NCI-H69 (cell line): ENCODE results near the gene CLHC1.
A peak's percentile ranks its signal among the peaks of the same experiment; 100 is the strongest.

ENCODE experiments used
- DNase-seq: peaks from one replicate; lab custom pipeline; 2025; lab: John Stamatoyannopoulos, UW

CLHC1 gene

DNA sequence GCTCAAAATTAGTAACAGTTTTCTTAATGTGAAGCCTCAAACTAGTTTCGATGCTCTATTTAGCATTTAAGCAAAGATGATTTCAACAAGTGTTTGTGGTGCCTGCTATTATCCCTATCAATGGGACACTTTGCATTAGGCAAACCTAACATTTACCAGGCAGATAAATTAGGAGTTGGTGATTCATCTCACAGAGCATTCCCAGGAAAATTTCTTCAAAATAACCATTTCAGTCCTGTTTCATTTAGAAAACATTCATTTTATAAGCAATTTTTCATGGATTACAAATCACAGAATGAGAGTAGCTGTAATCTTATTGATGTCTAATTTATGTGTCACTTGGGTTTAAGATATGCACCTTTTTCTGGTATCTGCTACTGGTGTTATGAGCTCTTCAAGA lies 62.7 kb downstream of the CLHC1 start:
- no peak for DNase-seq

GRCh38 chr2:55168221-55169154 lies 63.6 kb downstream of the CLHC1 start:
- DNase-seq, result peak; percentile 66

GRCh38 chr2:55165626-55166025 lies 66.5 kb downstream of the CLHC1 start:
- no peak for DNase-seq

GRCh38 chr2:55164534-55165480 lies 67.3 kb downstream of the CLHC1 start:
- DNase-seq, result no peak

DNA sequence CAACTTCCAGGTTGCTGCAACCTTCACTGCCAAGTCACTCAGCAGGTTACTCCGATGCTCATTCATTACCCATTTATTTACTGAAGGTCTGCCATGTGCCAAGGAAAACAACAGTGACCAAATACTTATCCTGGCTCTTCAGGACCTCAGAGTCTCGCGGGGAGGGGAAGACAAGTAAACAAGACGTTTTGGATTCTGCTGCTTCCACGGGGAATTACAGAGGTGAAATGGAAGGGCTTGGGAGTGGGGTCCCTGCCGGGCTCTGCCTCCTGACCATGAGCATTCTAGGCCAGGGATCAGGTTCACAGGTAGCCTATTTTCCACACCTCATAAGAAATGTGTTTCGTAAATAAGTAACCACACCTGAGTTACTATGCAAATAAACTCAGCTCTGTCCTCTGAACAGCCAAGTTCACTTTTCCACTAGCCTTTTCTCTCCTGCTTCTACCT lies 68.1 kb downstream of the CLHC1 start:
- peak; percentile 69 for DNase-seq

GRCh38 chr2:55163274-55163721 lies 68.8 kb downstream of the CLHC1 start:
- DNase-seq, result no peak

GRCh38 chr2:55162284-55163006 lies 69.6 kb downstream of the CLHC1 start:
- no peak for DNase-seq

DNA sequence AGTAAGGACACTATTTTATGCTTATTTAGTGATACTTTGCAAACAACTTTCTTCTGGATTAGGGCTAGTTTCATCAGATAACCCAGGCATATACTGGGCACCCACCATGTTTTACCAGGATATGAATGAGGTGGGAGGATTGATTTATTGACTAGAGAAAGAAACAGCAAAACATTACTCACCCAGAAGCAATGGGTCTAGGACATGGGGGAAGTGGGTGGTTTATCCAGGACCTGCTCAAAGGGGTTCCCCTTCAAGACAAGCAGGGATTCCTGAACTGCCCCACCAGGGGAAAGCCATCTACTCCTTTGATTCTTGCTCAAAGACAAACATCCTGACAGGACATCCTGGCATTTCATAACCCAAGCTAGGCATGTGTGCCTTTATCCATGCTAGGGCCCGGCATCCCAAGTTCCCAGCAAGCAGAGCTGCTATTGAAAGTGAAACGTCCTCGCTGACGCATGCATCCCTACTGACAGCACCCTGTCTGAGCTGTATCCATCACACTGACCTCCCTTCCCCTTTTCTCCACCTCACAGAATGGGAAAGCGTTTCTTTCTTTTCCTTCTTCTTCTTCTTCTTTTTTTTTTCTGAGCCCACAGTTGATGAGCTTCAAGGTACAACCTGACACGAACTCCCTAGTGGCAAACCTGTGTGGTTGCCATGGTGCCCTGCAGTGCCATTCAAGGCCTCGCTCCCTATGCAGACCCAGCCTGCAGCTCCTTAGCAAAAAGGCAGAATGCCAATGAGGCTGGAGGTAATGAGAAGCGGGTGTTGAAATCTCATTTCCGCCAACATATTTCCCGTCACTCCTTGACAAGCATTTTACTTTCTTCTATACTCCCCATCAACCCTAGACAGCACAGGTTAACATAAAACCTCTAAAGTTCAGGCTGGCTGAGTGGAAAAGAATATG lies 70.5 kb downstream of the CLHC1 start:
- DNase-seq, result peak; percentile 25

DNA sequence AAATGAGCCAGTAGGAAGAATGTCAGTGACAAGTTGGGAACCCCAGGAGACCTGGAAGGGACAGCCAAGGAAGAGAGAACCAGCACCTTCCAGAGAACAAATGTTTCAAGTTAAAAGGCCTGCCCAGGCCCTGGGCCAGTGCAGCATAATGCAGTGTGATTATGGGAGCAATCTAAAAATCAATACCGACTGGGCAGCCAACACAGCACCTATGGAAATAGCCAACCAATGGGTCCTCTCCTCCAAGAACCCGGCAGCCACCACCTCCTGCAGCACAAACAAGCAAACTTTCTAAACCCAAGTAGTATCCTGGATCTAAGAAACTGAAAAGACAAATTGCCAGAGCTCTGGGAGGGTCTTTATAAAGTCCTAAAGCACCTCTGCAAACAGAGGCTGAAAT lies 71.7 kb downstream of the CLHC1 start:
- DNase-seq, result no peak

- no peak for DNase-seq
Observed at GRCh38 chr2:55159752-55160151, 72.3 kb downstream of the CLHC1 start.

DNA sequence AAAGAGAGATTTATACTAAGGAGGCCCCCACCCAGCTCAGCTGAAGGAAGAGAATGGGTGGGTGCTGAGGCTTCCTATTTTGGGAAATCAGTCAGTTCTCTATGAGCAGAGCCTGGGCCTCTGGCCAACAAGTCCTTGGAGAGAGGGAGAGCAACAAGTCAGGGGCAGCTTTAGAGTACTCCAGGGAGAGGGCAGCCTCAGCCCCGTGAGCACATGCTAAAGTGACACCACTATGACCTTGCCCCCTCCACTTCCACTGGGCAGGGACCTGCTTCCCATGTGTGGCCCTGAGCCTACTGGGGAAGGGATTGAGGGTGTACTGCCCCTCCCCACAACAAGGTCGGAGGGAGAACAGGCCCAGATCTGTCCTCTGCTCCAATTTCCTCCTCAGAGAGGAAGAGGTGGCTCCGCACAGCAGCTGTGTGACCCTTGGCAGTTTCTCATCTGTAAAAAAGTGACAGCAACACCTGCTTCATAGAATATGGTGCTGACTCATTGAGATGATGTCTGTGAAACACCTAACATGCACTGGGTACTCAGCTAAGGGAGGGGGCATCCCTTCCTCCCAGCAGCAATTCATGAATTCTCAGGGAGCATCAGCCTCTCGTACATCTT lies 72.9 kb downstream of the CLHC1 start:
- DNase-seq, result peak; percentile 87

GRCh38 chr2:55158111-55158814 lies 73.8 kb downstream of the CLHC1 start:
- no peak for DNase-seq

DNA sequence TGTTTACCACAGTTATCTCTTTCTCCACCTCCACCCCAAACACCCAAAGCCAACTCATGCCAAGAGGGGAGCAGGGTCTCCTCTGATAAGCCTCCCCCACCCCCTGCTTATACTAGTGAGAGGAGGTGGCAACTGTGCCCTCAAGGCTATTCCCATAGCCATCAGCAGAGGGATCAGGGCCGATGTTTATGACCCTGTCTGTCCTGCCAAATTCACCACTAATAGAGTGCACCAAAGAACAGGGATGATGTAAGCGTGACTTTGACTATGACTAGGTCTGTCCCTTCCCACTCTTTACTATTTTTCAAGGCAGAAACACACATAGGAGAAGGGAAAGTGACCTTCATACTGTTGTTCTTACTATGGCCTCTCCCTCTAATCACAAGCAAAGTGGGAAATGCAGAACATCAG lies 74.6 kb downstream of the CLHC1 start:
- peak; percentile 14 for DNase-seq

GRCh38 chr2:55156984-55157383 lies 75.1 kb downstream of the CLHC1 start:
- DNase-seq, result no peak

DNA sequence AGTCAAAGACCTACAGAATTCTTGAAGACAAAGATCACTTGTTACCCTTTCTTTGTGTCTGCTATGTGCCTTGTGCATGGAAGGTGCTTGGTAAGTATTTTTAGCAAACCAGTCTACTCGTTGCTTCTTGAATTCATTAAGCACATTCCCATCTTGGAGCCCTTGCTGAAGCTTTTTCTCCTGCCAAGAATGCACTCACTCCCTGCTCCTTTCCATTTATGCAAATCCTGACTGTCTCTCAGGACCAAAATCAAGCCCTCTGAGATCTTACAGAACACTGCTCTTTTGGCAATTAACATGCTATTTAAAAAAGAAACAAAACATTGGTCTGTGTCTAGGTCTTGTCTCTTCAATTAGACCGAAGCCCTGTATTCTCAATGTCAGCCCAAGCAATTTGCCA lies 75.8 kb downstream of the CLHC1 start:
- no peak for DNase-seq

DNA sequence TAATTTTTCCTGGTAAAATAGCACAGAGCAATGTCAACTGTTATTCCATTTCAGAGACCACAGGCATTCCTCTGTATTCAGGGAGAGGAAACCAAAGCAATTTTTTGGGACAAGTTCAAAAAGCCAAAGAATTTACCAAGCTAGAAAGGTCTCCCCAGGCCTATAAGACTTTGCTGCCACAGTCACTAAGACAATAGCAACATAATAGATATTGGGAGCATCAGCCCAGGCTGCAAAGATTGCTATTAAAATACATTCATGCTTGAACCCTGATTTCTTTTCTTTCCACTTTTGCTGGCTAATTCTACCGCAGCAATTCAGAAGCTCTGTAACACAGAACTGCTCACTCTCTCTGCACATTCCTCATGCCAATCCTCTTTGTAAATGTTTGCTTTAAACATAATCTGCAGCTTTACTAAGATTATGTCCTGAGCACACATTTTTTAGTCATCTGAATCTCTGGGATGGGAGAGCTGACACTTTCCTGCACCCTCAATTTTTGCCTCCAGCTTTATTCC lies 76.3 kb downstream of the CLHC1 start:
- DNase-seq, result no peak

- DNase-seq, result no peak
Observed at GRCh38 chr2:55155206-55155605, 76.9 kb downstream of the CLHC1 start.

DNA sequence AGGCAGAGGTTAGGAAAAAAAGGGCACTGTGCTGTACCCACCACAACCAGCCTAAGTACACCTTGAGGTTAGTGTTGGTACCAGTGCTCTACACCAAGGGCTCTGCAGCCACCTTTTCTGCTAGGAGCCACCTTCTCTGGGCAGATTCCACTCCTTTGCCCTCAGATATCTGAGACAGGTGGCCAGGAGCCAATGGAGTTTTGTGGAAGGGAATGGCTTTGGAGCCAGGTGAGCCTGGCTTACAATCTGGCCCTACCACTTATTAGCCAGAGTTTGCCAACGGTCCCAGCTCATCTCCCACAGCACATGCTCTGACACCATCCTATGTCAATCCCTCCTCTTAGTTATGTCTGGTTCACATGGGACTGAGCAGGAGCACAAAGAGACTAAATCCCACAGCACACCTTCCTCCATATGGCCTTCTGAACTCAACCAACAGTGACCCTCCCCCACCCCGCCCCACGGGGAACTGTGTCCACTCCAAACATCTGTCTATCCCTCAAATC lies 77.5 kb downstream of the CLHC1 start:
- peak; percentile 57 for DNase-seq

DNA sequence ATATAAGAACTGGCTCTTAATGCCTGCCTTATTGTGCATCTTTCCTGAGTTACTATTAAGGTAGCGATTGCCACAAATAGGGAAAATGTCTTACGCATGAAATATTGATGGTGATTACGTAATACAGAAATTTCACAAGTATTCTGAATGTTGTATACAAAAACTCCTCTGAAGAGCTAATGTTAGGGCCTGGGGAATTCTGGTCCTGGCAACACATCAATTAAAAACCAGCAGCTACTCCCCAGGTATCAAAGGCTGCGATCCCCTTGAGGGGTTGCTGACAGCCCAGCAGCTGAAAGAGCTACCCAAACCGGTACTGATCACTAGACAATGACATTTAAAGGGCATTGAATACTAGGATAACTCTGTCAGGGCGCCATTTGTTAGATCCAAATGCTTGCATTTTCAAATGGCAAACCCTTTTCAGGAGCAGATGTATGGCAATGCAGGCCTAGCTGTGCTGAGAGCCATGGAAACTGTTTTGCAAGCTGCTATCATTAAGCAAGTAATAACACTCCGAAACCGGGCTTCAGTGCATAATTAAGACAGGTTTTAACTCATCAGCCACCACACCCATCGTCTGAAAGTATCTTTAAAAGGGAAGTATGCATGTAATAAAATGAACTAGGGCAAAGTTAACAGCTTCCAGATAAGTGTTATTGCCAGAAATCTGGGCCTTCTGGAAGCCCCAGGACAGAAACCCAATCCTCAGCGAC lies 78.4 kb downstream of the CLHC1 start:
- peak; percentile 39 for DNase-seq
